IPS-18a (cell line): ENCODE results near the gene PSME3IP1.

ENCODE experiments used
- H3K27ac ChIP-seq: one replicate; pipeline ENCODE4 v1.5.1; 2013; ENCODE audit warnings: low read length
- H3K27me3 ChIP-seq: one replicate; pipeline ENCODE4 v1.6.1; 2013; ENCODE audit warnings: mild to moderate bottlenecking, low read length; ENCODE audit not compliant: control insufficient read depth, insufficient read depth
- H3K36me3 ChIP-seq: one replicate; pipeline ENCODE4 v1.6.1; 2013; ENCODE audit warnings: low read depth, low read length; ENCODE audit not compliant: control insufficient read depth
- H3K4me1 ChIP-seq: one replicate; pipeline ENCODE4 v1.6.1; 2013; ENCODE audit warnings: low read depth, low read length; ENCODE audit not compliant: control insufficient read depth
- H3K4me3 ChIP-seq: one replicate; pipeline ENCODE4 v1.5.1; 2013; ENCODE audit warnings: low read length
- H3K9ac ChIP-seq: one replicate; pipeline ENCODE4 v1.6.1; 2013; ENCODE audit warnings: mild to moderate bottlenecking, low read length, moderate library complexity
- H3K9me3 ChIP-seq: one replicate; pipeline ENCODE4 v1.6.1; 2013; ENCODE audit warnings: low read depth, low read length; ENCODE audit not compliant: control insufficient read depth

Gene PSME3IP1

GRCh38 chr16:57184113-57184512 lies 1.7 kb downstream of the PSME3IP1 start:
- H3K27me3 ChIP-seq: no peaks in the 10 kb centered on the region
- peak overlapping the region; percentile 89 for H3K9ac ChIP-seq
- H3K4me1 ChIP-seq: peaks cover 14% of the 10 kb centered on the region
- H3K9me3 ChIP-seq: no peaks in the 10 kb centered on the region
- H3K27ac ChIP-seq: no peak overlapping the region
- H3K4me3 ChIP-seq: peak overlapping the region; percentile 75
- H3K36me3 ChIP-seq: no peaks in the 10 kb centered on the region

- Histone ChIP-seq H3K4me1 (peaks cover 9% of the 10 kb centered on the region), H3K27ac (no peak overlapping the region), H3K9ac (no peak overlapping the region), H3K9me3 (no peaks in the 10 kb centered on the region), H3K27me3 (no peaks in the 10 kb centered on the region), H3K36me3 (peaks cover 10% of the 10 kb centered on the region), H3K4me3 (no peak overlapping the region)
Measured at GRCh38 chr16:57179215-57179828, 6.5 kb downstream of the PSME3IP1 start.

GRCh38 chr16:57178793-57179212 lies 7.0 kb downstream of the PSME3IP1 start:
- Histone ChIP-seq H3K9ac (no peak overlapping the region), H3K9me3 (no peaks in the 10 kb centered on the region), H3K4me3 (no peak overlapping the region), H3K36me3 (peaks cover 10% of the 10 kb centered on the region), H3K27me3 (no peaks in the 10 kb centered on the region), H3K27ac (no peak overlapping the region), H3K4me1 (peaks cover 6% of the 10 kb centered on the region)

GRCh38 chr16:57178196-57178595 lies 7.6 kb downstream of the PSME3IP1 start:
- H3K9ac ChIP-seq: no peak overlapping the region
- H3K4me3 ChIP-seq: no peak overlapping the region
- peaks cover 12% of the 10 kb centered on the region for H3K36me3 ChIP-seq
- no peaks in the 10 kb centered on the region for H3K9me3 ChIP-seq
- H3K4me1 ChIP-seq: peaks cover 6% of the 10 kb centered on the region
- H3K27ac ChIP-seq: no peak overlapping the region
- no peaks in the 10 kb centered on the region for H3K27me3 ChIP-seq

GRCh38 chr16:57175896-57176295 lies 9.9 kb downstream of the PSME3IP1 start:
- Histone ChIP-seq H3K9me3 (no peaks in the 10 kb centered on the region), H3K4me3 (no peak overlapping the region), H3K27ac (no peak overlapping the region), H3K36me3 (peaks cover 35% of the 10 kb centered on the region), H3K9ac (no peak overlapping the region), H3K27me3 (no peaks in the 10 kb centered on the region), H3K4me1 (no peaks in the 10 kb centered on the region)

- no peak overlapping the region for H3K9ac ChIP-seq
- no peak overlapping the region for H3K4me3 ChIP-seq
- H3K9me3 ChIP-seq: no peaks in the 10 kb centered on the region
- H3K27me3 ChIP-seq: no peaks in the 10 kb centered on the region
- H3K36me3 ChIP-seq: peaks cover 46% of the 10 kb centered on the region
- H3K27ac ChIP-seq: no peak overlapping the region
- H3K4me1 ChIP-seq: no peaks in the 10 kb centered on the region
Measured at GRCh38 chr16:57172721-57173290, 13.0 kb downstream of the PSME3IP1 start.

GRCh38 chr16:57169327-57169726 lies 16.5 kb downstream of the PSME3IP1 start:
- Histone ChIP-seq H3K27me3 (no peaks in the 10 kb centered on the region), H3K4me1 (no peaks in the 10 kb centered on the region), H3K27ac (no peak overlapping the region), H3K9ac (no peak overlapping the region), H3K36me3 (peaks cover 64% of the 10 kb centered on the region), H3K9me3 (no peaks in the 10 kb centered on the region), H3K4me3 (no peak overlapping the region)

- Histone ChIP-seq H3K36me3 (peaks cover 71% of the 10 kb centered on the region), H3K27me3 (no peaks in the 10 kb centered on the region), H3K9ac (no peak overlapping the region), H3K4me3 (no peak overlapping the region), H3K4me1 (no peaks in the 10 kb centered on the region), H3K9me3 (no peaks in the 10 kb centered on the region), H3K27ac (no peak overlapping the region)
Measured at GRCh38 chr16:57167953-57168352, 17.9 kb downstream of the PSME3IP1 start.

- Histone ChIP-seq H3K27ac (no peak overlapping the region), H3K9ac (no peak overlapping the region), H3K9me3 (no peaks in the 10 kb centered on the region), H3K4me1 (no peaks in the 10 kb centered on the region), H3K27me3 (no peaks in the 10 kb centered on the region), H3K36me3 (peaks cover 67% of the 10 kb centered on the region), H3K4me3 (no peak overlapping the region)
Measured at GRCh38 chr16:57167538-57167937, 18.3 kb downstream of the PSME3IP1 start.

GRCh38 chr16:57166951-57167350 lies 18.9 kb downstream of the PSME3IP1 start:
- H3K27me3 ChIP-seq: no peaks in the 10 kb centered on the region
- H3K27ac ChIP-seq: no peak overlapping the region
- no peaks in the 10 kb centered on the region for H3K9me3 ChIP-seq
- H3K4me3 ChIP-seq: no peak overlapping the region
- no peak overlapping the region for H3K9ac ChIP-seq
- H3K4me1 ChIP-seq: no peaks in the 10 kb centered on the region
- peaks cover 65% of the 10 kb centered on the region for H3K36me3 ChIP-seq

GRCh38 chr16:57166451-57166850 lies 19.4 kb downstream of the PSME3IP1 start:
- H3K4me3 ChIP-seq: no peak overlapping the region
- H3K9me3 ChIP-seq: no peaks in the 10 kb centered on the region
- H3K27me3 ChIP-seq: no peaks in the 10 kb centered on the region
- no peaks in the 10 kb centered on the region for H3K4me1 ChIP-seq
- H3K36me3 ChIP-seq: peaks cover 60% of the 10 kb centered on the region
- H3K27ac ChIP-seq: no peak overlapping the region
- no peak overlapping the region for H3K9ac ChIP-seq

GRCh38 chr16:57165938-57166337 lies 19.9 kb downstream of the PSME3IP1 start:
- Histone ChIP-seq H3K27me3 (no peaks in the 10 kb centered on the region), H3K9me3 (no peaks in the 10 kb centered on the region), H3K27ac (no peak overlapping the region), H3K36me3 (peaks cover 58% of the 10 kb centered on the region), H3K9ac (no peak overlapping the region), H3K4me1 (no peaks in the 10 kb centered on the region), H3K4me3 (no peak overlapping the region)
